Skeletal muscle tissue (tissue), 4 donors: ENCODE results near the gene ELOVL7. TPM values are rescaled to one million over a fixed set of nuclear protein-coding genes. Genes with fewer than 3 reads are reported as not detected.
A peak's percentile ranks its signal among the peaks of the same experiment; 100 is the strongest.

Experiments used
- H3K27ac ChIP-seq: one replicate; pipeline ENCODE4 v1.7.0; 2013; ENCODE audit warnings: mild to moderate bottlenecking, low read depth, low read length, inconsistent platforms
- H3K27me3 ChIP-seq, 3 donors: one replicate each; pipeline ENCODE4 v1.7.0; 2013; ENCODE audit warnings: low read length in 3 of 3; ENCODE audit not compliant: control insufficient read depth in 3 of 3, insufficient read depth in 3 of 3
- H3K36me3 ChIP-seq, 3 donors: one replicate each; pipeline ENCODE4 v1.7.0; 2013; ENCODE audit warnings: low read length in 3 of 3; ENCODE audit not compliant: control insufficient read depth in 3 of 3, insufficient read depth in 3 of 3
- H3K4me1 ChIP-seq, 3 donors: one replicate each; pipeline ENCODE4 v1.7.0; 2013; ENCODE audit warnings: low read length in 3 of 3, mild to moderate bottlenecking in 3 of 3; ENCODE audit not compliant: control insufficient read depth in 3 of 3, insufficient read depth in 3 of 3
- H3K4me3 ChIP-seq, 3 donors: one replicate each; pipeline ENCODE4 v1.7.0; 2013; ENCODE audit warnings: low read length in 3 of 3
- H3K9ac ChIP-seq, 3 donors: one replicate each; pipeline ENCODE4 v1.7.0; 2013; ENCODE audit warnings: low read length in 3 of 3, mild to moderate bottlenecking in 3 of 3, moderate library complexity in 2 of 3, low read depth in 1 of 3
- H3K9me3 ChIP-seq, 3 donors: one replicate each; pipeline ENCODE4 v1.7.0; 2013; ENCODE audit warnings: low read length in 3 of 3; ENCODE audit not compliant: control insufficient read depth in 3 of 3
- total RNA-seq: library from RNA; depleted of rRNA; stranded (reverse); fragments of >200 nt; gene quantifications from one replicate; pipeline ENCODE4 v1.2.3, GENCODE V29; 2014
- donor health status: Osteomylitis.

ELOVL7 gene
- total RNA-seq, result 0.52 TPM

DNA sequence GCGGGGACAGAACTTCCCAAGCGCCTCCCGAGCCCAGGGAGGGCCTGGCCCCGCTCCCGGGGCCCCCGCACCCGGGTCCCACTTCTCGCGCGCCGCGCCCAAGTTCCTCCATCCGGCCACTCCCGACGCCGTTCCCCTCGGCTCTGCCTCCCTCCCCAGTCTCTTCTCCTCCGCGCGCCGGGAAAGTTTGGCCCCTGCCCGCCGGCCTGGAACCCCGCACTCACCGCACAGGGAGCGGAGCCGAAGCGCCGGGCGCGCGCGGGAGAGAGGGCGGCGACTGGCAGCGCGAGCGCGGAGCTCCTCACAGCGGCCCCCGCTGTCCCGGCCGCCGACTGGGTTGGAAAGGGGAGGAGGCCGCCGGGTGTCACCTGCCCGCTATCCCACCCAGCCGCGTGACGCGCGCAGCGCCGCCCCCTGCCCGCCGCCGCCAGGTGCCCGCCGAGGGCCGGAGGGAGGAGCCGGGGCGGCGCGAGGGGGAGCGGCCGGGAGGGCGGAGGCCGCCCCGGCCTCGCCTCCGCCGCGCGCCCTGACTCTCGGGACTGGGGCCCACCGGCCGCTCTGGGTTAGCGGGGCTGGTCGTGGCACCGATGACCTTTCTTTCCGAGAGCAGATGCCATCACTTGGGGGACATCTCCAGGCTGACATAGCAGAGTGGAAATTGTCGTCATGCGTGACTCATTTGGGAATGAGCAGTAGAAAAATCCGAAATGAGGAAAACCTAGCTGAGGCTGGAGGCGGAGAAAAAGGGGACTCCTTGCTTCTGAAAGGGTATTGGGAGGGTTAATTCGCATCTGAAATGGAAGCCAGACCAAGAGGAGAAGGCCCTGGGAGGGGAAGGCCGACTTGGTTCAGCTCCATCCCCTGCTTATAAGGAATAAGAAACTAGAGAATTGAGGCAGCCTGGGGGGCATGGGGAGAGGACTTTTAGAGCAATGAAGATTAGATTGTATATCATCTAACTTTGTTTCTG, at the start of gene ELOVL7:
ELOVL7 (minus strand) TSS at position 334 of the 970 bp plus-strand sequence. CDS start 56,872 bp downstream, outside the sequence.
- peaks cover 19 to 45% (median 41%) of the 10 kb centered on the region in 3 donors for H3K27me3 ChIP-seq
- peaks cover 5 to 13% (median 10%) of the 10 kb centered on the region in 3 donors for H3K4me1 ChIP-seq
- no peaks in the 10 kb centered on the region for H3K9me3 ChIP-seq
- H3K27ac ChIP-seq, result no peak within 1 kb of the TSS
- H3K36me3 ChIP-seq, result no peaks in the 10 kb centered on the region
- no peak within 1 kb of the TSS for H3K9ac ChIP-seq
- peak within 1 kb of the TSS; percentile 30 to 63 (median 48) for H3K4me3 ChIP-seq

GRCh38 chr5:60893521-60893920, 49.5 kb upstream of the ELOVL7 start:
- Histone ChIP-seq H3K4me1 (no peaks in the 10 kb centered on the region), H3K4me3 (no peak overlapping the region), H3K27ac (no peak overlapping the region), H3K9me3 (no peaks in the 10 kb centered on the region), H3K36me3 (peaks cover 19 to 23% (median 21%) of the 10 kb centered on the region in 3 donors), H3K27me3 (no peaks in the 10 kb centered on the region), H3K9ac (no peak overlapping the region)

DNA sequence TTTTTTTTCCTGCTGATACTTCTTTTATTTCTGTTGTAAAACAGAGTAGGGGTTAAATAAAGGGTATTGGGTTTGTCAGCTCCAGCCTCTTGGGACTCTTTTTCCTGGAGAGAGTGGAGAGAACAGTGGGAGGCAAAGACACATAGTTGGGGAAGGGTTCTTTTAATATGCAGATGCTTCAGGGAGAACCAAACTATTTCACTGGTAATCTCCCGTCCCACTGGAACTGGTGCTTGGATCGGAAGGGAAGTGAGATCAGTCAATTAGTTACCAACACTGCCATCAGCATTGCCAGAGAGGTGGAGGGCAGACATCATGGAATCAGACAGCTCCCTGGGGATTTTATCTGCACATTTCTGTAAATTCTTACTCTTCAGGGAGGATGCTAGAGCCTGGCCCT, 47.6 kb upstream of the ELOVL7 start:
- Histone ChIP-seq H3K9me3 (no peaks in the 10 kb centered on the region), H3K4me3 (no peak overlapping the region), H3K36me3 (peaks cover 11 to 20% (median 13%) of the 10 kb centered on the region in 3 donors), H3K27me3 (no peaks in the 10 kb centered on the region), H3K9ac (no peak overlapping the region), H3K4me1 (no peaks in the 10 kb centered on the region), H3K27ac (no peak overlapping the region)

- no peaks in the 10 kb centered on the region for H3K9me3 ChIP-seq
- peaks cover 8 to 14% (median 9%) of the 10 kb centered on the region in 3 donors for H3K36me3 ChIP-seq
- H3K4me3 ChIP-seq, result no peak overlapping the region
Observed at GRCh38 chr5:60888359-60889061, 44.4 kb upstream of the ELOVL7 start.

DNA sequence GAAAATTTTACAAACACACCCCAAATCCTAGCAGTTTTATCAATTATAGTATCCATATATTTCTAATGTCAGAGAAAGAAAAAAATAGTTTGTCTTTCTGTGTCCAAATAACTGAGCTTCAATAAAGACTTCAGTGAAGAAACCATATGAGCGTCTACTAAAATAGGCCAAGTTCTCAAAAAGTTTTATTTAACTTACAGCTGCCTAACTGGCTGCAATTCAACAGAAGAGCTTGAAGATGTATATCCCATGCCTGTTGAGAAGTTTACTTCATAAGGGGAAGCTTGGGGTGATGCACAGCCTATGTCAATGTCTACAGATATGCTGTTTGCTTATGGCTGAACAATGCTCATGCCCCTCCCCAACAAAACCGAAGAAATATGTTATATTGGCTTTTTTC, 43.7 kb upstream of the ELOVL7 start:
- no peaks in the 10 kb centered on the region for H3K4me1 ChIP-seq
- no peaks in the 10 kb centered on the region for H3K27me3 ChIP-seq
- H3K36me3 ChIP-seq, result peaks cover 6 to 9% (median 6%) of the 10 kb centered on the region in 3 donors
- H3K9me3 ChIP-seq, result no peaks in the 10 kb centered on the region
- no peak overlapping the region for H3K4me3 ChIP-seq
- no peak overlapping the region for H3K27ac ChIP-seq
- no peak overlapping the region for H3K9ac ChIP-seq

More at GRCh38 chr5:60888359-60889061, 44.4 kb upstream of the ELOVL7 start:
- Histone ChIP-seq H3K27ac (no peak overlapping the region), H3K27me3 (no peaks in the 10 kb centered on the region), H3K4me1 (no peaks in the 10 kb centered on the region), H3K9ac (no peak overlapping the region)

DNA sequence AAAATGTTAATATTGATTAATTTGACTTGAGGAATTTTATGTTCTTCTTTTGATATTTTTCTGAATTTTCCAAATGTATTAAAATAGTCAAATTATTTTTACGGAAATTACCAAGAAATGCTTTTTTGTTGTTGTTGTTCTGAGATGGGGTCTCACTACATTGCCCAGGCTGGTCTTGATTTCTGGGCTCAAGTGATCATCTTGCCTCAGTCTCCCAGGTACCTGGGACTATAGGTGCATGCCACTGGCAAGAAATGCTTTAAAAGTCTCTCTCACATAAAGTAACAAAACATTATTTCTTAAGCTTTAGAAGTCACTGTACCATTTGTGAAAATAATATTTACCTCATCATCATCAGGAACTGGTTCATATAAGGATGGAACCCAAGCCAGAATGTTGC, 43.0 kb upstream of the ELOVL7 start:
- Histone ChIP-seq H3K4me3 (no peak overlapping the region), H3K27me3 (no peaks in the 10 kb centered on the region), H3K27ac (no peak overlapping the region), H3K9ac (no peak overlapping the region), H3K36me3 (peaks cover 0 to 5% (median 5%) of the 10 kb centered on the region in 3 donors), H3K4me1 (no peaks in the 10 kb centered on the region), H3K9me3 (no peaks in the 10 kb centered on the region)

DNA sequence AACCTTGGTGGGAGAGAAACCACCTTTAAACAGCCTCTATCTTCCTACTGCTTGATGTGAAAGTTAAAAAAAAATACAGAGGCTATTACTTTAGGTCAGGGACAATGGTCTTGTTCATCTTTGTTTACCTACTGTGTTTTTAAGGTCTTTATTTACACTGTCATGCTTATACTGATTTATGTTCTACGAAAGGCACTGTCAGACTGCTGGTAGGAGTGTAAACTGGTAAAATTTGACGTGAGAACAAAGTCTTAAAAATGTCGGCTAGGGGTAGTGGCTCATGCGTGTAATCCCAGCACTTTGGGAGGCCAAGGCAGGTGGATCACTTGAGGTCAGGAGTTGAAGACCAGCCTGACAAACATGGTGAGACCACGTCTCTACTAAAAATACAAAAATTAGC, 42.1 kb upstream of the ELOVL7 start:
- Histone ChIP-seq H3K36me3 (peaks cover 0 to 5% (median 5%) of the 10 kb centered on the region in 3 donors), H3K27me3 (no peaks in the 10 kb centered on the region)

DNA sequence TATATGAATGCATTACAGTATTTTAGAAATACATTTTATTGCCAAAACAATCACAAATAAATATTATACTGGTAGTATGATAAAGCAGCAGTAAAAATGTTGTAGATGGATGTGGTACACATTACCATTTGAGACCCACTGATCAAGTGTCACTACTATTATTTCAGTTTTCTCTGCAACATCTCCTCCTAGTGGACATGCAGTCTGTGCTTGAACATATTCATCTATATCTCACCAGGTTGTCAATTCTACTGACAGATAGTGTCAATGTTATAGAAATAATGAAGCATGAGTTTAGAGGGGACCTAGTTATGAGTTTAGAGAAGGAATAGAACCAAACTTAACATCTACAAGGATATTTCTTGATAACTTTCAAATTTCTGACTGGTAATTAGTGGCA, 39.2 kb upstream of the ELOVL7 start:
- Histone ChIP-seq H3K4me3 (no peak overlapping the region), H3K9me3 (no peaks in the 10 kb centered on the region), H3K4me1 (no peaks in the 10 kb centered on the region), H3K27ac (no peak overlapping the region), H3K9ac (no peak overlapping the region), H3K27me3 (no peaks in the 10 kb centered on the region), H3K36me3 (peaks cover 0 to 5% (median 5%) of the 10 kb centered on the region in 3 donors)

More for the DNA sequence above, 42.1 kb upstream of the ELOVL7 start:
- no peak overlapping the region for H3K4me3 ChIP-seq
- no peak overlapping the region for H3K27ac ChIP-seq
- no peak overlapping the region for H3K9ac ChIP-seq
- H3K9me3 ChIP-seq, result no peaks in the 10 kb centered on the region
- no peaks in the 10 kb centered on the region for H3K4me1 ChIP-seq

DNA sequence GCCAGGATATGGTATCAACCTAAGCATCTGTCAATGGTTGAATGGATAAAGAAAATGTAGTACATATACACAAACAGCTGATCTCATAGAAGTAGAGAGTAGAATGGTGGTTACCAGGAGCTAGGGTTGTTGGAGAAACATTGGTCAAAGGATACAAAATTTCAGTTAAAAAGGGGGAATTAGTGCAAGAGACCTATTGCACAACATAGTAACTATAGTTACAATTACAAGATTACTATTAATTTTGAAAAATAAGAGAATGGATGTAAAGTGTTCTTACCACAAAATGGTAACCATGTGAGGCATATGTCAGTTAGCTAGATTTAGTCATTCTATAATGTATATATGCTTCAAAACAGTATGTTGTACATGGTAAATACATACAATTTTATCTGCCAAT, 28.8 kb upstream of the ELOVL7 start:
- Histone ChIP-seq H3K4me1 (no peaks in the 10 kb centered on the region), H3K4me3 (no peak overlapping the region), H3K9me3 (peaks cover 0 to 5% (median 0%) of the 10 kb centered on the region in 3 donors), H3K27me3 (no peaks in the 10 kb centered on the region), H3K9ac (no peak overlapping the region), H3K27ac (no peak overlapping the region), H3K36me3 (no peaks in the 10 kb centered on the region)

GRCh38 chr5:60870857-60871256, 26.8 kb upstream of the ELOVL7 start:
- H3K36me3 ChIP-seq, result no peaks in the 10 kb centered on the region
- peaks cover 0 to 5% (median 0%) of the 10 kb centered on the region in 3 donors for H3K9me3 ChIP-seq
- no peak overlapping the region for H3K9ac ChIP-seq
- H3K27ac ChIP-seq, result no peak overlapping the region
- H3K27me3 ChIP-seq, result no peaks in the 10 kb centered on the region
- H3K4me1 ChIP-seq, result no peaks in the 10 kb centered on the region
- no peak overlapping the region for H3K4me3 ChIP-seq
